ENCODE measurements around the gene AP1S1. TPM values are rescaled to one million over a fixed set of nuclear protein-coding genes. Genes with fewer than 3 reads are reported as not detected.

The AP1S1 gene
- total RNA-seq, 1 experiment from 2014 or later = 72.5 TPM

GRCh38 chr7:101205901-101206664 lies 51.8 kb downstream of the AP1S1 start:
- POLR2A ChIA-PET = interaction anchor here (0.6 to 1.3 kb wide), 2 partner anchors 10 to 331 kb away, joined by 3 read pairs; partner anchors contain the start of gene SRRT
- DNase-seq (ENCODE audit: unreplicated experiment) = no peak
- H3K27ac Mint-ChIP-seq (ENCODE audit: low read depth, unreplicated experiment) = no peak overlapping the region

GRCh38 chr7:101206665-101207042 lies 52.4 kb downstream of the AP1S1 start:
- H3K4me3 Mint-ChIP-seq (ENCODE audit: unreplicated experiment) = no peak overlapping the region
- no TSS peak for BruUV-seq (replicated peaks)
- no peaks in the 10 kb centered on the region for H3K9me3 Mint-ChIP-seq (ENCODE audit: unreplicated experiment)
- H3K27me3 Mint-ChIP-seq (ENCODE audit: insufficient read depth, unreplicated experiment) = no peaks in the 10 kb centered on the region
- POLR2A ChIA-PET = interaction anchor here (0.6 to 1.3 kb wide), 2 partner anchors 10 to 332 kb away, joined by 3 read pairs; partner anchors contain the start of gene SRRT
- peaks cover 38% of the 10 kb centered on the region for H3K36me3 Mint-ChIP-seq (ENCODE audit: insufficient read depth, unreplicated experiment)
- H3K4me1 Mint-ChIP-seq (ENCODE audit: insufficient read depth, unreplicated experiment) = no peaks in the 10 kb centered on the region
- TF ChIP-seq CTCF (IDR thresholded peaks at IDR 0.05; ENCODE audit: unreplicated experiment) = no peak
- intact Hi-C loops (cut with micrococcal nuclease) = no loop called here
- no peak overlapping the region for H3K27ac Mint-ChIP-seq (ENCODE audit: low read depth, unreplicated experiment)
- CTCF ChIA-PET = no interaction called here
- no peak for DNase-seq (ENCODE audit: unreplicated experiment)

More at GRCh38 chr7:101205901-101206664, 51.8 kb downstream of the AP1S1 start:
- TF ChIP-seq CTCF (IDR thresholded peaks at IDR 0.05; ENCODE audit: unreplicated experiment) = no peak
- intact Hi-C loops (cut with micrococcal nuclease) = no loop called here
- no TSS peak for BruUV-seq (replicated peaks)
- Mint-ChIP-seq H3K4me1 (ENCODE audit: insufficient read depth, unreplicated experiment) (no peaks in the 10 kb centered on the region), H3K4me3 (ENCODE audit: unreplicated experiment) (no peak overlapping the region), H3K27me3 (ENCODE audit: insufficient read depth, unreplicated experiment) (peaks cover 2% of the 10 kb centered on the region), H3K9me3 (ENCODE audit: unreplicated experiment) (no peaks in the 10 kb centered on the region), H3K36me3 (ENCODE audit: insufficient read depth, unreplicated experiment) (peaks cover 38% of the 10 kb centered on the region)
- CTCF ChIA-PET = interaction anchor here (1.0 kb wide), 1 partner anchor 12 kb away, joined by 3 read pairs; the partner anchor contains the start of genes PLOD3 and ZNHIT1

GRCh38 chr7:101207459-101207858 lies 53.2 kb downstream of the AP1S1 start:
- no peaks in the 10 kb centered on the region for H3K4me1 Mint-ChIP-seq (ENCODE audit: insufficient read depth, unreplicated experiment)
- no peaks in the 10 kb centered on the region for H3K27me3 Mint-ChIP-seq (ENCODE audit: insufficient read depth, unreplicated experiment)
- no peak overlapping the region for H3K4me3 Mint-ChIP-seq (ENCODE audit: unreplicated experiment)
- ChIA-PET POLR2A (no interaction called here), CTCF (interaction anchor here (0.6 kb wide), 1 partner anchor 19 kb away, joined by 3 read pairs; no protein-coding TSS in a partner anchor)
- BruUV-seq (replicated peaks) = no TSS peak
- no peak for DNase-seq (ENCODE audit: unreplicated experiment)
- intact Hi-C loops (cut with micrococcal nuclease) = no loop called here
- no peak overlapping the region for H3K27ac Mint-ChIP-seq (ENCODE audit: low read depth, unreplicated experiment)
- no peaks in the 10 kb centered on the region for H3K9me3 Mint-ChIP-seq (ENCODE audit: unreplicated experiment)
- no peak for TF ChIP-seq CTCF (IDR thresholded peaks at IDR 0.05; ENCODE audit: unreplicated experiment)
- H3K36me3 Mint-ChIP-seq (ENCODE audit: insufficient read depth, unreplicated experiment) = peaks cover 44% of the 10 kb centered on the region

- no peak overlapping the region for H3K4me3 Mint-ChIP-seq (ENCODE audit: unreplicated experiment)
- H3K27ac Mint-ChIP-seq (ENCODE audit: low read depth, unreplicated experiment) = no peak overlapping the region
- no TSS peak for BruUV-seq (replicated peaks)
- ChIA-PET CTCF (interaction anchor here (0.6 to 1.1 kb wide), 4 partner anchors 40 to 155 kb away, joined by 3 to 4 read pairs (median 3); no protein-coding TSS in a partner anchor), POLR2A (interaction anchor here (0.6 kb wide), 1 partner anchor 1102 kb away, joined by 3 read pairs; no protein-coding TSS in a partner anchor)
- no peaks in the 10 kb centered on the region for H3K9me3 Mint-ChIP-seq (ENCODE audit: unreplicated experiment)
- no peaks in the 10 kb centered on the region for H3K4me1 Mint-ChIP-seq (ENCODE audit: insufficient read depth, unreplicated experiment)
- no peak for TF ChIP-seq CTCF (IDR thresholded peaks at IDR 0.05; ENCODE audit: unreplicated experiment)
- no peak for DNase-seq (ENCODE audit: unreplicated experiment)
- no peaks in the 10 kb centered on the region for H3K27me3 Mint-ChIP-seq (ENCODE audit: insufficient read depth, unreplicated experiment)
- H3K36me3 Mint-ChIP-seq (ENCODE audit: insufficient read depth, unreplicated experiment) = peaks cover 57% of the 10 kb centered on the region
- intact Hi-C loops (cut with micrococcal nuclease) = no loop called here
Observed at GRCh38 chr7:101208794-101209193, 54.5 kb downstream of the AP1S1 start.
